SH-SY5Y (cell line): Measurements from ENCODE around the gene FN3KRP.

ENCODE experiments used
- GATA2 ChIP-seq: IDR thresholded peaks from 2 replicates; pipeline ENCODE4 v1.6.1; 2011; ENCODE audit warnings: mild to moderate bottlenecking, low read depth, low read length
- GATA3 ChIP-seq: IDR thresholded peaks from 2 replicates; pipeline ENCODE4 v1.6.1; 2011; ENCODE audit warnings: low read depth, mild to moderate bottlenecking, low read length, moderate library complexity

GRCh38 chr17:82666931-82667667 lies 49.4 kb upstream of the FN3KRP start:
- TF ChIP-seq GATA2 (no peak), GATA3 (no peak)
